H9 (cell line): ENCODE data around the gene NBEAL2. TPM values are rescaled to one million over a fixed set of nuclear protein-coding genes. Genes with fewer than 3 reads are reported as not detected.
"Not testable (repeated sequence)": the region's sequence is repeated elsewhere in the genome, so short reads cannot be mapped to it uniquely, and the experiment has no call there.

ENCODE experiments used
- DNase-seq: peaks from one replicate; pipeline ENCODE4 v3.0.0-alpha.2; 2017
- H2AFZ ChIP-seq: one replicate; pipeline ENCODE4 v1.6.1; 2013; ENCODE audit warnings: mild to moderate bottlenecking, low read length, control low read depth, moderate library complexity
- H2AK5ac ChIP-seq: 2 replicates; pipeline ENCODE4 v1.6.1; 2013; ENCODE audit warnings: low read length, control low read depth, mixed read lengths; ENCODE audit not compliant: insufficient read length
- H2BK120ac ChIP-seq: one replicate; pipeline ENCODE4 v1.6.1; 2013; ENCODE audit warnings: low read depth, mild to moderate bottlenecking, low read length, control low read depth, inconsistent platforms; ENCODE audit not compliant: poor library complexity, severe bottlenecking
- H2BK12ac ChIP-seq: 2 replicates; pipeline ENCODE4 v1.6.1; 2013; ENCODE audit warnings: low read length, control low read depth, mixed read lengths, low read depth; ENCODE audit not compliant: insufficient read length
- H2BK15ac ChIP-seq: 2 replicates; pipeline ENCODE4 v1.6.1; 2013; ENCODE audit warnings: low read depth, low read length, control low read depth
- H2BK20ac ChIP-seq: one replicate; pipeline ENCODE4 v1.6.1; 2013; ENCODE audit warnings: low read depth, mild to moderate bottlenecking, low read length, control low read depth, inconsistent platforms; ENCODE audit not compliant: poor library complexity, severe bottlenecking
- H2BK5ac ChIP-seq: 2 replicates; pipeline ENCODE4 v1.6.1; 2013; ENCODE audit warnings: low read length, control low read depth, mixed read lengths; ENCODE audit not compliant: insufficient read length
- H3K14ac ChIP-seq: 2 replicates; pipeline ENCODE4 v1.6.1; 2013; ENCODE audit warnings: low read length, control low read depth; ENCODE audit not compliant: insufficient read depth
- H3K18ac ChIP-seq: 2 replicates; pipeline ENCODE4 v1.6.1; 2013; ENCODE audit warnings: low read depth, mild to moderate bottlenecking, mixed read lengths, low read length, control low read depth; ENCODE audit not compliant: insufficient read length
- H3K23ac ChIP-seq: 2 replicates; pipeline ENCODE4 v1.6.1; 2013; ENCODE audit warnings: low read length, control low read depth, mixed read lengths, low read depth; ENCODE audit not compliant: insufficient read length
- H3K23me2 ChIP-seq: 2 replicates; pipeline ENCODE4 v1.6.1; 2013; ENCODE audit warnings: low read depth, mild to moderate bottlenecking, mixed read lengths, low read length, control low read depth; ENCODE audit not compliant: insufficient read length, poor library complexity, severe bottlenecking
- H3K27ac ChIP-seq: 2 replicates; pipeline ENCODE4 v1.5.1; 2013; ENCODE audit warnings: low read length, control low read depth, mixed read lengths, low read depth; ENCODE audit not compliant: insufficient read length
- H3K27me3 ChIP-seq: 2 replicates; pipeline ENCODE4 v1.6.1; 2013; ENCODE audit warnings: low read length, control low read depth, inconsistent platforms; ENCODE audit not compliant: insufficient read depth
- H3K4ac ChIP-seq: 2 replicates; pipeline ENCODE4 v1.6.1; 2013; ENCODE audit warnings: low read depth, mild to moderate bottlenecking, control low read depth, inconsistent platforms, low read length, moderate library complexity
- H3K4me1 ChIP-seq: 2 replicates; pipeline ENCODE4 v1.6.1; 2013; ENCODE audit warnings: low read length, control low read depth, inconsistent platforms; ENCODE audit not compliant: insufficient read depth
- H3K4me2 ChIP-seq: 2 replicates; pipeline ENCODE4 v1.6.1; 2013; ENCODE audit warnings: low read length, control low read depth, mixed read lengths; ENCODE audit not compliant: insufficient read length, insufficient read depth
- H3K56ac ChIP-seq: 2 replicates; pipeline ENCODE4 v1.6.1; 2013; ENCODE audit warnings: low read depth, mild to moderate bottlenecking, mixed read lengths, low read length, control low read depth; ENCODE audit not compliant: insufficient read length
- H3K79me1 ChIP-seq: 2 replicates; pipeline ENCODE4 v1.6.1; 2013; ENCODE audit warnings: low read depth, mild to moderate bottlenecking, moderate library complexity, low read length, control low read depth, inconsistent platforms; ENCODE audit not compliant: insufficient read depth, poor library complexity, severe bottlenecking
- H3K79me2 ChIP-seq: 2 replicates; pipeline ENCODE4 v1.6.1; 2013; ENCODE audit warnings: low read length, control low read depth, inconsistent platforms; ENCODE audit not compliant: insufficient read depth
- H3K9ac ChIP-seq: 2 replicates; pipeline ENCODE4 v1.6.1; 2013; ENCODE audit warnings: low read length, control low read depth, mixed read lengths; ENCODE audit not compliant: insufficient read length; ENCODE audit errors: extremely low read depth
- H3K9me3 ChIP-seq: one replicate; pipeline ENCODE4 v1.6.1; 2013; ENCODE audit warnings: low read depth, low read length, inconsistent platforms; ENCODE audit not compliant: control insufficient read depth
- H3T11ph ChIP-seq: one replicate; pipeline ENCODE4 v1.6.1; 2013; ENCODE audit warnings: mild to moderate bottlenecking, low read length, control low read depth, inconsistent platforms
- H4K20me1 ChIP-seq: one replicate; pipeline ENCODE4 v1.6.1; 2013; ENCODE audit not compliant: control insufficient read depth, insufficient read length, insufficient read depth
- H4K5ac ChIP-seq: 2 replicates; pipeline ENCODE4 v1.6.1; 2013; ENCODE audit warnings: low read depth, mild to moderate bottlenecking, mixed read lengths, low read length, control low read depth; ENCODE audit not compliant: insufficient read length
- H4K8ac ChIP-seq: replicated peaks from 2 replicates; pipeline ENCODE4 v1.6.1; 2013; ENCODE audit warnings: low read length, control low read depth, mixed read lengths, low read depth; ENCODE audit not compliant: insufficient read length
- H4K91ac ChIP-seq: 2 replicates; pipeline ENCODE4 v1.6.1; 2013; ENCODE audit warnings: low read depth, mild to moderate bottlenecking, moderate library complexity, mixed read lengths, low read length, control low read depth; ENCODE audit not compliant: insufficient read length
- H3K27ac Mint-ChIP-seq, 3 experiments: 2 replicates in 2 of 3; 3 replicates in 1 of 3; pipeline ENCODE4 v1.8.0; 2020 to 2021; ENCODE audit warnings: mixed read lengths in 3 of 3, mild to moderate bottlenecking in 1 of 3, moderate library complexity in 1 of 3
- H3K27me3 Mint-ChIP-seq: 2 replicates; pipeline ENCODE4 v1.8.0; 2021; ENCODE audit warnings: low read depth, mild to moderate bottlenecking, moderate library complexity, mixed read lengths
- H3K36me3 Mint-ChIP-seq, 3 experiments: 2 replicates in 2 of 3; 3 replicates in 1 of 3; pipeline ENCODE4 v1.8.0; 2020 to 2021; ENCODE audit warnings: low read depth in 3 of 3, mixed read lengths in 3 of 3; ENCODE audit not compliant: insufficient read depth in 1 of 3
- H3K4me1 Mint-ChIP-seq, 2 experiments: 2 replicates each; pipeline ENCODE4 v1.8.0; 2020; ENCODE audit warnings: mixed read lengths in 2 of 2
- H3K4me3 Mint-ChIP-seq, 2 experiments: 2 replicates in 1 of 2; 3 replicates in 1 of 2; pipeline ENCODE4 v1.8.0; 2020 to 2021; ENCODE audit warnings: mild to moderate bottlenecking in 2 of 2, mixed read lengths in 2 of 2, moderate library complexity in 1 of 2
- H3K9me3 Mint-ChIP-seq, 2 experiments: 2 replicates in 1 of 2; 3 replicates in 1 of 2; pipeline ENCODE4 v1.8.0; 2020; ENCODE audit warnings: mild to moderate bottlenecking in 2 of 2, mixed read lengths in 2 of 2, moderate library complexity in 1 of 2
- CTCF ChIP-seq: fragments of 200-600 bp; sonication (generic); conservative IDR thresholded peaks from 3 replicates; pipeline ENCODE4 v1.8.0; 2021; ENCODE audit warnings: antibody characterized with exemption, mild to moderate bottlenecking
- WGBS: extraction: QIAGEN DNeasy Blood & Tissue Kit; methylation state at CpG from one replicate; pipeline ENCODE4 v1.1.7; 2013; ENCODE audit warnings: missing lambda C conversion rate, low lambda C conversion rate, mixed read lengths; ENCODE audit not compliant: insufficient read length; ENCODE audit errors: extremely low coverage; 5-methylcytosine and 5-hydroxymethylcytosine counted together
- total RNA-seq: library from RNA; stranded (reverse); gene quantifications from 2 replicates; pipeline ENCODE4 v1.2.1, GENCODE V29; 2021

NBEAL2 gene
- total RNA-seq, 1 experiment from 2014 or later, result 52.1 TPM

- H3K18ac ChIP-seq, result no peak overlapping the region
- WGBS, result no CpG with 5 or more reads among the region's 1 CpG
- no peaks in the 10 kb centered on the region for H3K27me3 ChIP-seq
- peaks cover 3% of the 10 kb centered on the region; the same call in 1 of the 2 replicates for H3K4me1 ChIP-seq
- H3K27ac Mint-ChIP-seq, result no peak overlapping the region
- no peak overlapping the region for H3T11ph ChIP-seq
- H3K79me2 ChIP-seq, result peaks cover 47% of the 10 kb centered on the region
- H3K9me3 Mint-ChIP-seq, result peaks cover 6 to 21% of the 10 kb centered on the region in 2 experiments; a peak in 4 of 5 replicates
- peaks cover 46 to 47% of the 10 kb centered on the region in 2 experiments for H3K4me1 Mint-ChIP-seq
- H3K56ac ChIP-seq, result no peak overlapping the region
- H4K8ac ChIP-seq, result no peak overlapping the region
- no peak overlapping the region for H2BK5ac ChIP-seq
- H3K9me3 ChIP-seq, result no peaks in the 10 kb centered on the region
- H4K5ac ChIP-seq, result no peak overlapping the region
- DNase-seq, result no peak
- H3K4ac ChIP-seq, result no peak overlapping the region
- H3K79me1 ChIP-seq, result peaks cover 8% of the 10 kb centered on the region
- H3K4me3 Mint-ChIP-seq, result no peak overlapping the region
- H2BK12ac ChIP-seq, result no peak overlapping the region
- TF ChIP-seq CTCF, result no peak
- no peak overlapping the region for H2AFZ ChIP-seq
- no peak overlapping the region for H2BK120ac ChIP-seq
- peaks cover 32 to 37% (median 36%) of the 10 kb centered on the region in 3 experiments for H3K36me3 Mint-ChIP-seq
- no peaks in the 10 kb centered on the region for H3K27me3 Mint-ChIP-seq
- H2BK20ac ChIP-seq, result no peak overlapping the region
- H3K14ac ChIP-seq, result no peak overlapping the region
- H3K27ac ChIP-seq, result no peak overlapping the region
- no peak overlapping the region for H2AK5ac ChIP-seq
- no peak overlapping the region for H3K23ac ChIP-seq
- peaks cover 3% of the 10 kb centered on the region for H4K20me1 ChIP-seq
- no peak overlapping the region for H2BK15ac ChIP-seq
- no peak overlapping the region for H3K4me2 ChIP-seq
- no peak overlapping the region for H4K91ac ChIP-seq
- H3K23me2 ChIP-seq, result no peaks in the 10 kb centered on the region
- H3K9ac ChIP-seq, result no peak overlapping the region
Observed at GRCh38 chr3:46962990-46963389, 16.5 kb upstream of the NBEAL2 start.

GRCh38 chr3:46964038-46964590 lies 15.4 kb upstream of the NBEAL2 start:
- not testable (repeated sequence) for H3K27ac ChIP-seq, H3K4me1 ChIP-seq, H2BK20ac ChIP-seq, H3K18ac ChIP-seq, H3K9me3 ChIP-seq, H3K23me2 ChIP-seq, H3K4ac ChIP-seq, H2AFZ ChIP-seq, H3K9ac ChIP-seq, H2BK120ac ChIP-seq, H4K8ac ChIP-seq, H3K27ac Mint-ChIP-seq, H3K56ac ChIP-seq, H4K20me1 ChIP-seq, DNase-seq, H2AK5ac ChIP-seq, H3K23ac ChIP-seq, H3K27me3 Mint-ChIP-seq, H3K4me3 Mint-ChIP-seq, H3T11ph ChIP-seq, H3K14ac ChIP-seq, H4K91ac ChIP-seq, H3K27me3 ChIP-seq, H3K79me1 ChIP-seq, H2BK15ac ChIP-seq, H3K4me2 ChIP-seq, H2BK12ac ChIP-seq, H4K5ac ChIP-seq, H2BK5ac ChIP-seq
- H3K9me3 Mint-ChIP-seq, result peaks cover 6 to 21% of the 10 kb centered on the region in 2 experiments; a peak in 4 of 5 replicates
- H3K4me1 Mint-ChIP-seq, result peaks cover 49 to 53% of the 10 kb centered on the region in 2 experiments
- peaks cover 53% of the 10 kb centered on the region for H3K79me2 ChIP-seq
- peaks cover 32 to 37% (median 36%) of the 10 kb centered on the region in 3 experiments for H3K36me3 Mint-ChIP-seq
- no CpG with 5 or more reads among the region's 36 CpGs for WGBS
